Activated naive CD4-positive, alpha-beta T cell treated with anti-CD3 and anti-CD28 coated beads, Interleukin-2, amount 50 U/mL, for 24 hours (primary cell): ENCODE results near the gene LTF.
"Not testable (repeated sequence)": the region's sequence is repeated elsewhere in the genome, so short reads cannot be mapped to it uniquely, and the experiment has no call there.

Source experiments
- H3K27ac Mint-ChIP-seq: one replicate; pipeline ENCODE4 v1.8.0; 2021; ENCODE audit warnings: mild to moderate bottlenecking, mixed read lengths
- H3K27me3 Mint-ChIP-seq: one replicate; pipeline ENCODE4 v1.8.0; 2021; ENCODE audit warnings: mixed read lengths
- H3K36me3 Mint-ChIP-seq: one replicate; pipeline ENCODE4 v1.8.0; 2021; ENCODE audit warnings: mixed read lengths
- H3K4me1 Mint-ChIP-seq: one replicate; pipeline ENCODE4 v1.8.0; 2021; ENCODE audit warnings: mixed read lengths
- H3K4me3 Mint-ChIP-seq: one replicate; pipeline ENCODE4 v1.8.0; 2021; ENCODE audit warnings: mild to moderate bottlenecking, mixed read lengths
- H3K9me3 Mint-ChIP-seq: one replicate; pipeline ENCODE4 v1.8.0; 2021; ENCODE audit warnings: mixed read lengths

The LTF gene

DNA sequence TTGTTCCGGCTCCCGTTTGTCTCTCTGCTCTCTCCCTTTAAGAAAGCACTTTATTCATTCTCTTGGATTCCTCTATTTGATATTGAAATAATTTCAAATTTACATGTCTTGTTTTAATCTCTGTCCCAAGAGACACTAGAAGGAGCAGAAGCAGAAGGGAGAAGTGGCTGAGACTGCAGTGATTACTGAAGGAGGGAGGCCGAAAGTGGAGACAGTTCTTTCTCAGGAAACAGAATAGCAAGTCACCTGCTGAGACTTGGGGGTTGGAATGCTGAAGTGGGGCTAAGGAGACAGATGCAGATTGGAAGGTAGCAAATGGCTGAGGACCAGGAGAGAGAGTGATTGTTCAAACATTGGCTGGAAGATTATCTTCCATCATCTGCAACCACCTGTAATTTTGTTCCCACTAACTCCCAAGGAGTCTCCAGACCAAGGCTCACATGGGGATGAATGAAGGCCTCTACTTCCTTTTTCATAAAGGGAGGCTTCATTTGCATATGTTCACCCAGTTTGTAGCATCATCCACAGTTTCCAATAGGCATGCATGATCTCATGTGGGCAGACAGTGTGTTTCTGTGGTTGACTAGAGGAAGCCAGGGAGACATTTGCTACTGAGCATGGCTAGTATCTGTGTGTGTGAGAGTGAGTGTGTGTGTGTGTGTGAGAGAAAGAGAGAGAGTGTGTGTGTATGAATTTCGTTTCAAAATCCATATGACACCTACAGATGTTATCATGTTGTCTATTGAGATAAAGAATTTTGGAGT, 24.0 kb downstream of the LTF start:
- Mint-ChIP-seq H3K4me1 (peaks cover 21% of the 10 kb centered on the region), H3K4me3 (no peak overlapping the region), H3K27ac (peak overlapping the region; percentile 52), H3K27me3 (no peaks in the 10 kb centered on the region), H3K36me3 (no peaks in the 10 kb centered on the region), H3K9me3 (no peaks in the 10 kb centered on the region)

DNA sequence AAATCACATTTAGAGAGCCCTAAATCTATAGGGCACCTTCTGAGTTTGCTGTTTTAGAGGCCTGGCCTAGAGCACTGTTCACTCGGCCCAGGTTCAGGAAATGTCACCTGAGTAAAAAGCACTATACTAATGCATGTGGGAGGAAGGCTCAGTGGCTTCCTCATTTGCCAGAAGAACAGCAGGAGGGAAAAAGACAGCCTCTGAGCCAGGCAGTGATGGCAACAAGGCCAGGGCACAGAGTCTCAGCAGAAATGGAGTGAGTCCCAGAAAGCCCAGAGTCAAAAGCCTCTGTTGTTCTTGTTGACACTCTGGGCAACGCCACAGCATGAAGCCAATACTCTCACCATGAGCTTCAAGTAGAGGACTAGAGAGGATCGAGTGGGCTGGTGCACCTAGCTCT, 25.9 kb downstream of the LTF start:
- no peak overlapping the region for H3K4me3 Mint-ChIP-seq
- H3K27me3 Mint-ChIP-seq, result no peaks in the 10 kb centered on the region
- no peaks in the 10 kb centered on the region for H3K36me3 Mint-ChIP-seq
- no peaks in the 10 kb centered on the region for H3K9me3 Mint-ChIP-seq
- no peak overlapping the region for H3K27ac Mint-ChIP-seq
- H3K4me1 Mint-ChIP-seq, result peaks cover 21% of the 10 kb centered on the region

DNA sequence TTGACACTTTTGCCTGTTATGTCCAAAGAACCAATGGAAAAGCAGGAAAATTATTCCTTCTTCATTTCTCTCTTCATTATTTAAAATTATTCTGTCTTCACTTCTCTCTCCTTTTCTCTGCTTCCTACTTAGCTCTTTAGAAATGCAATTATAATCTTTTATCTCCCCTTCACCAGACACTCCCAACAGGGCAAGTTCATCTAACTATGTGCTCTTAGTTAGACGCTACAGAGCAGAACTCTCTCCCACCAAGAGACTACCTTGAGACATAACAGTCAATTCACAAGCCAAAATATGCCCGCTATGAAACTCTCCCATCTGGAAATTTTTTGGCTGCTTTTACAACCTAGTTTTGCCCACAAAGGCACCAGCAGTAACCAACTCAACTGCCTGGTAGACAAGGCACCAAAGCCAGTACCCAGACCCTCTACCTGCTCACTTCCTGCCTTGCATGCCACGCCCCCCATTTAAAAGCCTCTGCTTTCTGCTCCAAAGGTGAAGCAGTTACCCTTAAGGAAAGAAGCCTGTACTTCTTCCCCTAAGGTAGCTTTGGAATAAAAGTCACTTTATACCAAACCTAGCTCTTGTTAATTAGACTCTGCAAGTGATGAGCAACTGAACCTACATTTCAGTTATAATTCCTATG, 29.5 kb downstream of the LTF start:
- H3K27me3 Mint-ChIP-seq, result no peaks in the 10 kb centered on the region
- H3K4me3 Mint-ChIP-seq, result no peak overlapping the region
- H3K4me1 Mint-ChIP-seq, result peaks cover under 1% of the 10 kb centered on the region
- H3K27ac Mint-ChIP-seq, result no peak overlapping the region
- H3K9me3 Mint-ChIP-seq, result peaks cover 7% of the 10 kb centered on the region
- H3K36me3 Mint-ChIP-seq, result peaks cover 7% of the 10 kb centered on the region

DNA sequence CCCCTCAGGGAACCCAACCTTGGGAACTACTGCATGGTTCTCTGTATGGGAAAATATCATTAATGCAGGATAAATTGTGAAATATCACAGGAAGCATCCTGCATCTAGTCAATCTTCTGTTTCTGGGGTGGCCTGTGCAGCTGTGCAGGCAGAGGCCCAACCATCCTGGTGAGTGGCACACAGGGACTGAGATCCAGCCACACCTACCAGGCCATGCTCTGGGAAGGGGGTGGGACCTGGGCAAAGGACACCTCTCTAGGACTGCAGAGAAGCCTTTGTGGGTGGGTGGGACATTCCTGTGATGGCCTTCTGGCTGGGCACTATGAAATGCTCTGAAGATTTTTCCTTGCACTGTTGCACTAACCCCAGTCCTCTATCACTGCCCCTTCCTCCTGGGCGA, 30.9 kb downstream of the LTF start:
- Mint-ChIP-seq H3K36me3 (peaks cover 7% of the 10 kb centered on the region), H3K4me3 (no peak overlapping the region), H3K4me1 (no peaks in the 10 kb centered on the region), H3K27ac (no peak overlapping the region), H3K9me3 (peaks cover 7% of the 10 kb centered on the region), H3K27me3 (no peaks in the 10 kb centered on the region)

DNA sequence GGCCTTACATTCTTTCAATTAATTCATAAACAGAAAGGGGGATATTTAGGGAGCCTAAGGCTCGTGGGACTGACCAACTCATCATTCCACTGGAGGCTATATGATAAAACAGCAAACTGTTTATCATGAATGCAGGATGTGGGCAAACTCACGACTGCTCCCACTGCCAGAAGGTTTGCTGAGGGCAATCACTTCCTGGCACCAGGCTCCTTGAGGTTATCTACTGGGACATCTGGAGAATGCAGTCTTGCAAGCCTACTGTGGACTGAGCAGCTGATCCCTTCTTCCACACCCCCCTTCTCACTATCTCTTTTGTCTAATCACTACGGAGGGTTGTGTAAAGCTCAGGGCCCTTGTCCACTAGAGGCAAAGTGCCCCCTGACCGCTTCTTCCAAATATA, 31.6 kb downstream of the LTF start:
- not testable (repeated sequence) for H3K4me1 Mint-ChIP-seq, H3K36me3 Mint-ChIP-seq, H3K27ac Mint-ChIP-seq, H3K9me3 Mint-ChIP-seq, H3K27me3 Mint-ChIP-seq, H3K4me3 Mint-ChIP-seq

DNA sequence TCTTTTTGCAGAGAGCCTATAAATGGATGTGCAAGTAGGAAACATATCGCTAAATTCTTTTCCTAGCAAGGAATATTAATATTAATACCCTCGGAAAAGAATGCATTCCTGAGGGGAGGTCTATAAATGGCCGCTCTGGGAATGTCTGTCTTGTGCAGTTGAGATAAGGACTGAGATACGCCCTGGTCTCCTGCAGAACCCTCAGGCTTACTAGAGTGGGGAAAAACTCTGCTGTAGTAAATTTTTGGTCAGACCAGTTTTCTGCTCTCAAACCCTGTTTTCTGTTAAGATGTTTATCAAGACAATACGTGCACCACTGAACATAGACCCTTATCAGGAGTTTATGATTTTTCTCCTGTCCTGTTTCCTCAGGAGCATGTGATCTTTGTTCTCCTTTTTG, 32.8 kb downstream of the LTF start:
- H3K27me3 Mint-ChIP-seq, H3K27ac Mint-ChIP-seq, H3K9me3 Mint-ChIP-seq, H3K4me1 Mint-ChIP-seq, H3K4me3 Mint-ChIP-seq, H3K36me3 Mint-ChIP-seq: not testable (repeated sequence)

DNA sequence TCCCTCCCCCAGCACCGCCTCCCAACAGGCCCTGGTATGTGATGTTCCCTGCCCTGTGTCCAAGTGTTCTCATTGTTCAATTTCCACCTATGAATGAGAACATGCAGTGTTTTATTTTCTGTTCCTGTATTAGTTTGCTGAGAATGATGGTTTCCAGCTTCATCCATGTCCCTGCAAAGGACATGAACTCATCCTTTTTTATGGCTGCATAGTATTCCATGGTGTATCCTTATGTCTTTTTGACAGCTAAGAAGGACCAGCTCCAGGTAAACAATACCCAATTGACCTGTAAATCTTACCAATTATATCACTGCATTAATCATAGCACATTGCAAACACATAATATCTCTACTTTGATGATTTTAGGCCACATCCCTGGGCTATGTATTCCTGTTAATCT, 33.8 kb downstream of the LTF start:
- not testable (repeated sequence) for H3K27me3 Mint-ChIP-seq, H3K4me3 Mint-ChIP-seq, H3K9me3 Mint-ChIP-seq, H3K27ac Mint-ChIP-seq, H3K4me1 Mint-ChIP-seq, H3K36me3 Mint-ChIP-seq

DNA sequence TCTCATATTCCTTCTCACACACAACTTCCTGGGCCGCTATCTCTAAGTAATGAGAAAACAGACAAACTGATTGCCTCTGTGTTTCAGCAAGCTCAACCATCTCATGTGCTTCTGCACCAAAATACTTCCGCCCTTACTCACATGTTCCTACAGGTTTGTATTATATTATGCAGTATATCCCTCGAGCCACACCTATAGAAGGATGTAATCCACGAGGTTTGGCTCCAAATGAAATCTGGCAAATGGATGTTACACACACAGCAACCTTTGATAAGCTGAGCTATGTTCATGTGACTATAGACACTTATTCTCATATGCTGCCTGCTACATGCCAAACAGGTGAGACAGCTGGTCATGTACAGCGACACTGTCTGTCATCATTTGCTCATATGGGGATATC, 35.0 kb downstream of the LTF start:
- Mint-ChIP-seq H3K36me3 (peaks cover 7% of the 10 kb centered on the region), H3K27ac (no peak overlapping the region), H3K9me3 (peaks cover 7% of the 10 kb centered on the region), H3K27me3 (no peaks in the 10 kb centered on the region), H3K4me1 (peaks cover 4% of the 10 kb centered on the region), H3K4me3 (no peak overlapping the region)

DNA sequence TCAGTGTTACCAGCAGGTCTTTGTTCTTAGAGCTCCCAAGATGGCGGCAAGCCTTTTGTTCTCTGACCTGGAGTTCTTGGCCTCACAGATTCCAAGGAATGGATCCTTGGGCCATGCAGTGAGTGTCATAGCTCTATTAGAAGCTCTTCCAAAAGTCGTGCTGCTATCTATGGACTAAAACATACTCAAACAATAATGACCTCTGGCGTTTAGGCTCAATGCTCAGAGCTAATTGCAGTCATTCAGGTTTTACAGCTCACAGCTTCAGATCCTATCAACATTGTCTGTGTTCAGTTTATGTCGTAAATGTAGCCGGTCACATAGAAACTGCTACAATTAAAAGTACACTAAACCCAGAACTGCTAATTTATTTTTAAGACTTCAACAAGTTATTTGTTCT, 35.5 kb downstream of the LTF start:
- peaks cover 4% of the 10 kb centered on the region for H3K4me1 Mint-ChIP-seq
- no peak overlapping the region for H3K4me3 Mint-ChIP-seq
- H3K9me3 Mint-ChIP-seq, result peaks cover 7% of the 10 kb centered on the region
- H3K36me3 Mint-ChIP-seq, result peaks cover 7% of the 10 kb centered on the region
- H3K27ac Mint-ChIP-seq, result no peak overlapping the region
- no peaks in the 10 kb centered on the region for H3K27me3 Mint-ChIP-seq

DNA sequence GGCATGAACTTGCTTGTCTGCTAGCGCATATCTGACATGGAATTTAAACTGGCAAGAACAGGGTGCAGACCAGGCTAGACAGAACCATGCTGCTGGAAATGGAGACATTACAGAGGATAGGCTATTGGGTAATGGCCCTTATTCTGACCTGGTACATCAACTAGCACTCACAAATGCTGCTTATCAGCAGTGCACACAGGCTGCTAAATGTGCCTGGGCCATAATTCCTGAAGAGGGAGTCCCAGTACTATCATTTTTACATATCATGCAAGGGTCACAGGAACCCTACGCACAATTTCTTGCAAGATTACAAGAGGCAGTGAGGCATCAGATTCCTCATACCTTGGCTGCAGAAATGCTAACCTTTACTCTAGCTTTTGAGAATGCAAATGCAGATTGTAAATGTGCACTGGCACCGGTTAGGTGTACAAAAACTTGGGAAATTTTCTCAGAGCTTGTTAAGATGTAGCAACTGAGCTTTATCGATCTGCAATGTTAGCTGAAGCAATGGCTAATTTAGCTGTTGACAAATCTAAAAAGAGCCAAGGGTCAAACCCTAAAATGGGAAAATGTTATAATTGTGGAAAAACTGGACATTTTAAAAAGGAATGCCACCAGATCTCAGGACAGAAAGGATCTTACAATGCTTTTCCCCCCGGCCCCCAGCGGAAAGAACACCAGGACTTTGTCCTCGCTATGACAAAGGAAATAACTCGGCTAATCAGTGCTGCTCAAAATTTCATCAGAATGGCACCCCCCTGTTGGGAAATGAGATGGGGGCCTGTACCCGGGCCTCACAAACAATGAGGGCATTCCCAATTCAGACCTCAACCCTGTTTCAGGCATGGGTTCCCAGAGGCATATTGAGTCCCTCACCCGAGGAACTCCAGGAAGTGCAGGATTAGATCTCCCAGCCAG, 36.5 kb downstream of the LTF start:
- Mint-ChIP-seq H3K9me3 (peaks cover 7% of the 10 kb centered on the region), H3K27me3 (no peaks in the 10 kb centered on the region), H3K27ac (no peak overlapping the region), H3K4me1 (peaks cover 4% of the 10 kb centered on the region), H3K4me3 (no peak overlapping the region), H3K36me3 (peaks cover 7% of the 10 kb centered on the region)

DNA sequence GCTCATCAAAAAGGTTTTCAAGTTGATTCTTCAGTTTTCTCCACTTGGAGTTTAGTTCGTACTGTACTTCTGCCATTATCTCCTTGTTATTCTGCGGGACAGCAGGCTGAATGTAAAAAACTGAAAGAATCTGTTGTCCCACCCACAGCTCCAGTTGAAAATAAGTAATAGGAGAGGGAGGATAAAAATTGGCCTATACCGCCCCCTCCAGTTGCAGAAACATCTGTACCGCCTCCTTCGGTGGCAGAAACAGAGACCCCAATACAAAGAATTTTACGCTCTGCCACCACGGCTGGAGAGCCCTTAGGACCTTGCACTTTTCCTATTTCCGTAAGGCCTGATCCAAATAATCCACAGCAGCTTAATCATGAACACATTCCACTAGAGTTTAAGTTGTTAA, 37.3 kb downstream of the LTF start:
- not testable (repeated sequence) for H3K27ac Mint-ChIP-seq, H3K27me3 Mint-ChIP-seq, H3K36me3 Mint-ChIP-seq, H3K4me1 Mint-ChIP-seq, H3K4me3 Mint-ChIP-seq, H3K9me3 Mint-ChIP-seq

DNA sequence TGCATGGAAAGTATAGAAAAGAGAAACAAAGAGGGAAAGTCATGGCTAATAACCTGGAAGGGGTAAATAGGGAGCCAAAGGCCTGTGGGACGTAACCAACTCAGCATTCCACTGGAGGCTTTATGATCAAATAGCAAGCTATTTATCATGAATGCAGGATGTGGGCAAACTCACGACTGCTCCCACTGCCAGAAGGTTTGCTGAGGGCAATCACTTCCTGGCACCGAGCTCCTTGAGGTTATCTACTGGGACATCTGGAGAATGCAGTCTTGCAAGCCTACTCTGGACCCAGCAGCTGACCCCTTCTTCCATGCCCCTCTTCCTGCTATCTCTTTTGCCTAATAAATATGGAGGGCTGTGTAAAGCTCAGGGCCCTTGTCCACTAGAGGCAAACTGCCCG, 38.2 kb downstream of the LTF start:
- not testable (repeated sequence) for H3K9me3 Mint-ChIP-seq, H3K4me3 Mint-ChIP-seq, H3K27ac Mint-ChIP-seq, H3K36me3 Mint-ChIP-seq, H3K27me3 Mint-ChIP-seq, H3K4me1 Mint-ChIP-seq

DNA sequence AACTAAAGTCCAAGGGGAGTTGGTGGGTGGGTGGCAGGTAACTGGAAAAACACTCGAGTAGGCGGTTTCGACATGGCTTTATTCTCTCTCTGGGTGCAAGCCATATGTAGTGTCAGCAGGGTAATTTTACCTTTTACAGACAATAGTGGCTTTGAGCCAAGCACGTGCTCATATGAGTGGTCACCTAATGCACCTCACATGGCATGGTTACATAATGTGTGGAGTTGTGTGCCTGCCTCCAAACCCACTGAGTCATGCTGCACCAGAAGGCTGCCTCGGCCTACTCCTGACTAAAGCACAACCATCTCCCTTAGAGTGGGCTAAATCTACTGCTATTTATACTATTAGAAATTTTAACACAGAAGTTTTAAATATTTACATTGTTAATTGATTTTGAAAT, 41.1 kb downstream of the LTF start:
- H3K4me1 Mint-ChIP-seq, result peaks cover 4% of the 10 kb centered on the region
- no peaks in the 10 kb centered on the region for H3K36me3 Mint-ChIP-seq
- H3K4me3 Mint-ChIP-seq, result no peak overlapping the region
- H3K27ac Mint-ChIP-seq, result no peak overlapping the region
- H3K9me3 Mint-ChIP-seq, result no peaks in the 10 kb centered on the region
- no peaks in the 10 kb centered on the region for H3K27me3 Mint-ChIP-seq

DNA sequence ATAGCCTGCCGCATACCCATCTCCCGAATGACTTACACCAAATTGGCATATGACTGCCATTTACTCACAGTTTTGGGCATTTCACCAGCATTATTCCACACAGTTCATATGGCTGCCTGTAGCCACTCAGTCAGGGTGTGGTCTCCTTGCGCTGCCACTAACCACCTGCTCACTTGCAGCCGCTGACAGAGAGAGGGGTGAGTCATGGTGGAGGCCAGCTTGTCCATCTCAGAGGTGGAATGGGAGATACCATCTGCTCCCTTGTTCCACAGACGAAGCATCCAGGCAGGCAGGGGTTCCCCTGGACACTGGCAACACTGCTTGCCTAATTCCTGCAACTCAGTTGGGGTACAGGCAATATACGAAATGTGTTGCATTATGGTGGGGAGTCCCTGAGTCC, 42.1 kb downstream of the LTF start:
- no peak overlapping the region for H3K27ac Mint-ChIP-seq
- no peaks in the 10 kb centered on the region for H3K27me3 Mint-ChIP-seq
- peaks cover 4% of the 10 kb centered on the region for H3K4me1 Mint-ChIP-seq
- H3K4me3 Mint-ChIP-seq, result no peak overlapping the region
- no peaks in the 10 kb centered on the region for H3K9me3 Mint-ChIP-seq
- no peaks in the 10 kb centered on the region for H3K36me3 Mint-ChIP-seq

DNA sequence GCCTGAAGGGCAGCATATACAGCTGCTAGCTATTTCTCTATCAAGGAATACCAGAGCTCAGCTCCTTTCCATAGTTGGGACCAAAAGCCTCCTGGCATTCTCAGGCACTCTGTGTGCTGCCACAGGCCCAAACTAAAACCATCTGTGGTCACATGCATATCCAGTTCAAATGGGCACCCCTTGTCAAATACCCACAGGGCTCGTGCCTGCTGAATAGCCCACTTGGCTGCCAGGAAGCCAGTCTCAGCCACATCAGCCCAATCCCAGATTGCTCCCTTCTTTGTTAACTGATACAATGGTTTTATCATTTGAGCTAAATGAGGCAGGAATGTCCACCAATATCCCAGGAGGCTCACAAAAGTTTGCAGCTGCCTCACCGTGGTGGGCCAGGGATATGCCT, 43.8 kb downstream of the LTF start:
- H3K36me3 Mint-ChIP-seq, result no peaks in the 10 kb centered on the region
- H3K27ac Mint-ChIP-seq, result no peak overlapping the region
- no peak overlapping the region for H3K4me3 Mint-ChIP-seq
- H3K9me3 Mint-ChIP-seq, result no peaks in the 10 kb centered on the region
- H3K27me3 Mint-ChIP-seq, result no peaks in the 10 kb centered on the region
- H3K4me1 Mint-ChIP-seq, result peaks cover 7% of the 10 kb centered on the region

DNA sequence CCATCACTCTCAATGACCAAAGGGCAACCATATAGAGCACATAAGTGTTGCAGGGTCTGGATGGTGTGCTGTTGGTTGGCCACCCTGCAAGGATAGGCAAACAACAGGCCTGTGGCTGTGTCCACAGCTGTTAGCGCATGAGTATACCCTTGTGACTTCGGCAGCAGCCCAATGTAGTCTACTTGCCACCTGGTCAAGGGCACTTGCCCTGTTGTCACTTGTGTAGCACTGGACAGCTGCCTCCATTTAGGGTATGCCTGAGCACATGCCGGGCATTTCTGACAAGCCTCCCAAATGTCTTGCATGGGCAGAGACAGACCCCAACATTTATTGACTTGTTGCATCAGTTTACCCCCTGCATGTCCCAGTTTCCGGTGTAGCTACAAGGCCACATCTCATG, 44.9 kb downstream of the LTF start:
- peaks cover 8% of the 10 kb centered on the region for H3K4me1 Mint-ChIP-seq
- no peaks in the 10 kb centered on the region for H3K9me3 Mint-ChIP-seq
- H3K27ac Mint-ChIP-seq, result no peak overlapping the region
- no peaks in the 10 kb centered on the region for H3K36me3 Mint-ChIP-seq
- no peak overlapping the region for H3K4me3 Mint-ChIP-seq
- no peaks in the 10 kb centered on the region for H3K27me3 Mint-ChIP-seq
